Ammon's horn (tissue), 1 donor: Measurements from ENCODE around the gene SRGAP1.
"Not testable (repeated sequence)": the region's sequence is repeated elsewhere in the genome, so short reads cannot be mapped to it uniquely, and the experiment has no call there.

Experiments
- DNase-seq: peaks from one replicate; pipeline ENCODE4 v3.0.0-alpha.2; 2016; ENCODE audit warnings: low spot score

Gene SRGAP1

GRCh38 chr12:64170730-64171129, 326.2 kb downstream of the SRGAP1 start:
- no peak for DNase-seq

- no peak for DNase-seq
Observed at GRCh38 chr12:64171715-64172114, 327.2 kb downstream of the SRGAP1 start.

GRCh38 chr12:64172143-64172970, 327.9 kb downstream of the SRGAP1 start:
- no peak for DNase-seq

GRCh38 chr12:64173456-64173855, 329.0 kb downstream of the SRGAP1 start:
- no peak for DNase-seq

GRCh38 chr12:64175254-64175945, 330.9 kb downstream of the SRGAP1 start:
- DNase-seq: peak; percentile 39

GRCh38 chr12:64177001-64177400, 332.5 kb downstream of the SRGAP1 start:
- no peak for DNase-seq

- DNase-seq: no peak
Observed at GRCh38 chr12:64178122-64178521, 333.6 kb downstream of the SRGAP1 start.

- no peak for DNase-seq
Observed at GRCh38 chr12:64180951-64181350, 336.5 kb downstream of the SRGAP1 start.

GRCh38 chr12:64181430-64182291, 337.2 kb downstream of the SRGAP1 start:
- peak; percentile 88 for DNase-seq

- no peak for DNase-seq
Observed at GRCh38 chr12:64184216-64184615, 339.7 kb downstream of the SRGAP1 start.

- no peak for DNase-seq
Observed at GRCh38 chr12:64186789-64187188, 342.3 kb downstream of the SRGAP1 start.

GRCh38 chr12:64187370-64187769, 342.9 kb downstream of the SRGAP1 start:
- no peak for DNase-seq

GRCh38 chr12:64187794-64188193, 343.3 kb downstream of the SRGAP1 start:
- DNase-seq: no peak

GRCh38 chr12:64189530-64189929, 345.0 kb downstream of the SRGAP1 start:
- DNase-seq: no peak

- DNase-seq: no peak
Observed at GRCh38 chr12:64190140-64190539, 345.6 kb downstream of the SRGAP1 start.

- no peak for DNase-seq
Observed at GRCh38 chr12:64192644-64193444, 348.3 kb downstream of the SRGAP1 start.

GRCh38 chr12:64193931-64194330, 349.4 kb downstream of the SRGAP1 start:
- no peak for DNase-seq

- no peak for DNase-seq
Observed at GRCh38 chr12:64194333-64195149, 350.0 kb downstream of the SRGAP1 start.

GRCh38 chr12:64195841-64196240, 351.3 kb downstream of the SRGAP1 start:
- not testable (repeated sequence) for DNase-seq

GRCh38 chr12:64203036-64203435, 358.5 kb downstream of the SRGAP1 start:
- no peak for DNase-seq

- DNase-seq: no peak
Observed at GRCh38 chr12:64203775-64204174, 359.3 kb downstream of the SRGAP1 start.
